Mucosa of gallbladder (tissue), 1 donor: ENCODE measurements around the gene MIEF1. TPM values are rescaled to one million over a fixed set of nuclear protein-coding genes. Genes with fewer than 3 reads are reported as not detected.
"Not testable (repeated sequence)": the region's sequence is repeated elsewhere in the genome, so short reads cannot be mapped to it uniquely, and the experiment has no call there.

ENCODE experiments used
- DNase-seq: peaks from one replicate; pipeline ENCODE4 v3.0.0-alpha.2; 2020; ENCODE audit warnings: low spot score
- total RNA-seq: library from RNA; stranded (reverse); gene quantifications from one replicate; pipeline ENCODE4 v1.2.1, GENCODE V29; 2021
- donor health status: DM: no; HTN: no; CAD: no.

Gene MIEF1
- total RNA-seq, 1 donor from 2014 or later: 24.1 TPM

- no peak for DNase-seq
Measured at GRCh38 chr22:39512026-39512425, 9.9 kb downstream of the MIEF1 start.

GRCh38 chr22:39513791-39514190 lies 11.7 kb downstream of the MIEF1 start:
- no peak for DNase-seq

- DNase-seq: peak; percentile 60
Measured at GRCh38 chr22:39514373-39514973, 12.4 kb downstream of the MIEF1 start.

- no peak for DNase-seq
Measured at GRCh38 chr22:39515266-39516050, 13.4 kb downstream of the MIEF1 start.

GRCh38 chr22:39517470-39517869 lies 15.4 kb downstream of the MIEF1 start:
- no peak for DNase-seq

- DNase-seq: no peak
Measured at GRCh38 chr22:39518144-39518786, 16.2 kb downstream of the MIEF1 start.

- no peak for DNase-seq
Measured at GRCh38 chr22:39518996-39519680, 17.0 kb downstream of the MIEF1 start.

GRCh38 chr22:39519681-39520225 lies 17.7 kb downstream of the MIEF1 start:
- DNase-seq: peak; percentile 98

GRCh38 chr22:39520226-39521105 lies 18.4 kb downstream of the MIEF1 start, which contains the start of gene ATF4:
Gene ATF4, plus strand, starts transcription at chr22:39520562. Its CDS starts 884 bp downstream, at chr22:39521446.
- DNase-seq: peak; percentile 93

- DNase-seq: not testable (repeated sequence)
Measured at GRCh38 chr22:39521106-39521885, 19.2 kb downstream of the MIEF1 start.

- not testable (repeated sequence) for DNase-seq
Measured at GRCh38 chr22:39522091-39522490, 20.0 kb downstream of the MIEF1 start.

- DNase-seq: no peak
Measured at GRCh38 chr22:39522567-39523300, 20.6 kb downstream of the MIEF1 start.

- DNase-seq: no peak
Measured at GRCh38 chr22:39524089-39524752, 22.1 kb downstream of the MIEF1 start.

GRCh38 chr22:39524753-39525657 lies 22.9 kb downstream of the MIEF1 start:
- no peak for DNase-seq

- no peak for DNase-seq
Measured at GRCh38 chr22:39525658-39525975, 23.5 kb downstream of the MIEF1 start.

GRCh38 chr22:39526736-39527171 lies 24.7 kb downstream of the MIEF1 start:
- DNase-seq: no peak

- peak; percentile 56 for DNase-seq
Measured at GRCh38 chr22:39527481-39527961, 25.4 kb downstream of the MIEF1 start.
